CD4-positive, alpha-beta T cell treated with Interleukin-15 for 4 hours (primary cell): ENCODE results near the gene TCF7L2.
"Not testable (repeated sequence)": the region's sequence is repeated elsewhere in the genome, so short reads cannot be mapped to it uniquely, and the experiment has no call there.

ENCODE experiments used
- DNase-seq: peaks from one replicate; pipeline ENCODE4 v3.0.0-alpha.2; 2020; ENCODE audit warnings: low spot score

The TCF7L2 gene

DNA sequence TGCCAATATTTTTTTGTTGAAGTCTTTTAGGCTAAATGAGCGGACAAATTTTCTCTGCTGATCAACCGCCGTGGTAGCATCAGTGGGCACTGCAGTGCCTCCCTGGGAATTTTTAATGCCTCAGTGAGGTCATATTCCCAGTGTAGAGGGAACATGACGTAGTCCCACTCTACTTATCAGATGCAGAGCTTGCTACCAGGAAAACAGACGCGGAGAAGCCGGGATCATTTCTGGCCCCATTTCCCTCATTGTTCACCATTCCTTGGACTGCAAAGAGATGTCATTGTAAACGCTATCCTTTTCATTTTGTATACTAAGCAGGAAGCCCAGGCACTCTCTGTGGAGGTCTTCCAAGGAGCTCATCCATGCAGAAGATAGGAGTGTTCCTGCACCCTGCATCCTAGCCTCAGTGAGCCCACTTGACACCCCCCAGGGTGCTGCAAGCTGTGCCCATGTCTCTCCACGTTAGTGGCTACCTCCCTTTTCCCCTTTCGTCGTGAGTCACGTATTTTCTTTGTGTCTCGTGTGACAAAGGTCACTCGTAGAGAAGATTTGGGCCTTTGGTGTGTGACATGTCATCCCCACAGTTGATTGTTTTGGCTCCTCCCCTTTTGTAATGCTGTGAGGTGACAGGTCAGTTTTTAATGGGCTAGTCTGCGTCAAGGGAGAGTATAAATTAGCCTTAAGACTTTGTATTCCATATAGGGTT is 145.5 kb downstream of the TCF7L2 start:
- no peak for DNase-seq

GRCh38 chr10:113096128-113096996 is 146.3 kb downstream of the TCF7L2 start:
- no peak for DNase-seq

GRCh38 chr10:113097036-113097435 is 147.0 kb downstream of the TCF7L2 start:
- DNase-seq = no peak

DNA sequence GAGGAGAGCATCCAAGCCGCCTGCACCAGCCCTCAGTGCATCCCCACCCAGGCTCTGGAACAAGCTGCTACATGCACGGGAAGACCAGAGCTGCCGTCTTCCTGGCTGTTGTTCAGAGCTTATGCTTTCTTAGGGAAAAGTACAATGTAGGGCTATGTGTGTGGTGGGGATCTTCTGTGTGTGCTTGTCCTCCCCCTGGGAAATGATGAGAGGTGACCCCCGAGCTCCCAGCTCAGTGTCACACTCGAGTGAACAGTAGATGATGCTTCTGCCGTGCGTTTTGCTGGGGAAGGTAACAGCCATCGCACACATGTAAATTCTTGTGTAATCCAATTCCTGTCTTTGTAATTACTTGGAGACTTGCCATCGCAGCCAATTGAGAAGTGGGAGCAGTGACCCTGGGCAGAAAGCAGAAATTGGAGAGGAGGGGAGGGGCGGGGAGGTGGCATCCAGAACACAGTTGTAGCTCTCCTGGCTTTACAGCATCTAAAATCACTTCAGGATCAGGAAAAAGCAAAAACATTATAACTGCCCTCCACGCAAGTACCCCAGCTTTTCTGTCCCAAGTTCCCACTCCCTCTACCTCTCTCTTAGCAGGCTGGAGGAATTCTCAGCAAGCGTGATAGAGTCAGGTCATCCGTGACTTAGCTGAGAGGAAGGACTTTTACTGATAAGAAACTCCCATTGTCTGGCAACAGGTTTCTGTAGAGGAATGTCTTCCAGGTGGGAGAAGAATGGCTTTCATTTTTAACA is 149.6 kb downstream of the TCF7L2 start:
- no peak for DNase-seq

DNA sequence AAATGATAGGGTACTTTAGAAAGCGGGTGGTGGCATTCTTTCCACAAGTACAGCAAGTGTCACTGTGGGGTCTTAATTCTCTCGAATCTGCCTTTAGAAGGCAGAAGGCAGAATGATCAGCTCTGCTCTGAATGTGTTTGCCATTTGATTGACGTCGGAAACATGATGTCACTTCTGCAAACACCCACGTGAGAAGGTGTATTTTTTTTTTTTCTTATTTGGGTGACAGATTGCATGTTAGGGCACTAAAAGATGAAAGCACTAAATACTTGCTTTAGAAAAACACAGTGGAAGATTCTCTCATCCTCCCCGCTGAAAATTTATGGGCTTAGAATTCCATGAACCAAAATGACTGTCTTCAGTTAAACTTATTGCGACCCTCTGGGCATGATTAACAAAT is 150.2 kb downstream of the TCF7L2 start:
- no peak for DNase-seq

DNA sequence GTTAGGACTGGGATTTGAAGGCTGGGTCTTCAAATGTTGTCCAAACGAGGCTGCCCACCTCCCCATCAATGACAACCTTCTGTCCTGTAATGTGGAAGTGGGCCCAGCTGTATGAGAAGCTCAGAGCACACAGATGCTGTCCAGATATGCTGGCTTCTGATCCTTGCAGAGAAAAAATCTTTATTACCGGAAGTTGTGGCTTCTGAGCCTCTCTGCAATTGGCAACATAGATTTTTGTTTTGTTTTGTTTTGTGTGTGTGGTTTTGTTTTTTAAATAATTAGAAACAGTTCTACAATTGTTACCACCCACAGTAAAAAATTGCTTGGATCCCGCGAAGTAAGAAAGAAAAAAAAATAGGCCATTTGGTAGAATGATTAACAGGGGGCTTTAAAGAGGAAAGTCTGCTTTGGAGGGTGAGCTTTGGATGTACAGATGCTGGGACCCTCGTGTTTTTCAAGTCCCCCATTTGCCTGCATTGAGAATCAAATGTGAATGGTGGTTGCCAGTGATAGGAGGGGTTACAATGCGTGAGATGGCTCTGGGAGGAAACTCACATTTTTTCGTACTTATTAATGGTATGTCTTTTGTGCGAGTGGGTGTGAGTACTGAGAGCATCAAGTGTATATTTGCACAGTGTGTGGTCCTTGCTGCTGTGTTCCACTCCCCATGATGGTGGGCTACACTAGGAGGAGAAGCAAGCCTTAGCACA is 153.2 kb downstream of the TCF7L2 start:
- DNase-seq = no peak

DNA sequence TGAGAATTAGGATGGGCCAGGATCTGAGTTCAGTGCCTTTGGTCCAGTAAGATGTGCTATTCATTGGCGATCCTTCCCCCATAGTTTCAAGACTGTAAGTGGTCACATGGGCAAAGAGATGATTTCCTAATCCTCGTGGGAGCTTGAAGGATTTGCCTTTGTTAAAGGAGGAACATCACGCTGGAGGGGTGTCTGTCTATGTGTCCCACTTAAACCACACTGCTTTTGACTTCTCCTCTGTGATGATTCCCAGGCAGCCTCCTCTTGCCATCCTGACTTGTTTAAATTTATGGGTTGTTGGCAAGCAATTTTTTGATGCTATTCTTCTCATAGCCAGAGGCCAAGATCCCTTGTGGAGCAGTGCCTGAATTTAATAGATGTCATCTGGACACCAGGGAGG is 154.0 kb downstream of the TCF7L2 start:
- no peak for DNase-seq

DNA sequence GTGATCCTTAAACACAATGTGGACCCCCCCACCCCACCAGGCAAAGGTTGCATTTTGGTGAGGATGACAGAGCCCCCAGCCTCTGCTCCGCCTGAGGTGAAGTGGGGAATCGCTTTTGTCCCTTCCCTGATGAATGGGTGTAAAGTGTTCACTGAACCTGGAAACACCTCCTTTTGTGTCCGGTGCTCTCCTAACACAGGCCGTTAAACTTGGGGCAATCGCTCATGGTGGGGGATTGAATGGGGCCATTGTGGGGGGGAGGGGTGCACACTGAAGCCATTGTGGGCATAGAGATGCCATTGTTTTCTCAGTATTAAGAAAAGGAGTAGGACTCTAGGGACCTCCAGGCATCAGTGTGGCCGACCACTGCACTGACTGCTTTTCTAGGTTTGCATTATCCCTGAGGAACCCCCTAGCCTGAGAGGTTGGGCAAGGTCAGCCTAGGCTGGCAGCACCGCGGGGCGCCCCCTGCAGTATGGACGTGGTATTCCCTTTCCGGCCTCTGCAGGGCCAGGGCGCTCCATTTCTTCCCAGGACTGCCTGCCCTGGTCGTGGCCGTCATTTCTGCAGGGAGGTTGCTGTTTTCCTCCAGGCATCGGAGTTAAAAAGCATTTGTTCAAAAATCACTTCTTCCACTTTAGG is 158.3 kb downstream of the TCF7L2 start:
- no peak for DNase-seq

DNA sequence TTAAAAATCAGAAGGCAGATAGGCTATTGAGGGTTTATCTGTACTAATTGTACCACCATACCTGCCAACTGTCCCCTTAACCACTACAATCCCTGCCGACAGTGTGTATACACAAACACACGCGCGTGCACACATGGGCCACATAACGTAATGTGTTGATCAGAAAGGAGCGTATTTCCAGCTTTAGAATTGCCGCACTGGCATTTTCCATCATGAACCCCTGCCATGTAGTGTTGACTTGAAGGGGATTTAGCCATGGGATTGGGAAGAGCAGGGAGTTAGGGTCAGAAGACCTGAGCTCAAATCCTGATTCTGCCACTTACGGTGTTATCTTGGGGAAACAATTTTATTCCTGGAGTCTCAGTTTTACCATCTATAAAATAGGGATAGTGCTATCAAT is 158.9 kb downstream of the TCF7L2 start:
- DNase-seq = no peak

DNA sequence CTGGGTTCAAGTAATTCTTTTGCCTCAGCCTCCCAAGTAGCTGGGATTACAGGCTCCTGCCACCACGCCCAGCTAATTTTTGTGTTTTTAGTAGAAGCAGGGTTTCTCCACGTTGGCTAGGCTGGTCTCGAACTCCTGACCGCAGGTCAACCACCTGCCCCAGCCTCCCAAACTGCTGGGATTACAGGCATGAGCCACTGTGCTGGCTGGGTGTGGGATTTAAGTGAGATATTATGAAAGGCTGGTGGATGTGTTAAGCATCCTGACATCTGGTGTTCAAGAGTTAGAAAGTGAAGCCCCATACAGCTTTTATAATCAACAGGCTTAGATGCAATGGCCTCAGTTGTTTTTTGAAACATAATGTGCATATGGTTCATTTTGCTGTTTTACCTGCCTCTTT is 159.4 kb downstream of the TCF7L2 start:
- not testable (repeated sequence) for DNase-seq

DNA sequence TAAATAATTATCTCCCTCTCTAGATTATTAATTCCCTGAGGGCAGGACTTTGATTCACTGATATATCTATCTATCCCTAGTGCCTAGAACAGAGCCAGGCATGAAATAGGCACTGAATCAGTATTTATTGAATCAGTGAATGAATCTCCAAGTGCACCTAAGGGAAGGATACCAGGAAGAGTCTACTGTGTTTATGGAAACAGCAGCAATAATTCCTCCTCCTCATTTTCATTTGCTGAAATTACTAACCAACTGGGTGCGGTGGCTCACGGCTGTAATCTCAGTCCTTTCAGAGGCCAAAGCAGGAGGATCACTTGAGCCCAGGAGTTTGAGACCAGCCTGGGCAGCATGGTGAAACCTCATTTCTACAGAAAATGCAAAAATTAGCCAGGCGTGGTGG is 161.2 kb downstream of the TCF7L2 start:
- no peak for DNase-seq

DNA sequence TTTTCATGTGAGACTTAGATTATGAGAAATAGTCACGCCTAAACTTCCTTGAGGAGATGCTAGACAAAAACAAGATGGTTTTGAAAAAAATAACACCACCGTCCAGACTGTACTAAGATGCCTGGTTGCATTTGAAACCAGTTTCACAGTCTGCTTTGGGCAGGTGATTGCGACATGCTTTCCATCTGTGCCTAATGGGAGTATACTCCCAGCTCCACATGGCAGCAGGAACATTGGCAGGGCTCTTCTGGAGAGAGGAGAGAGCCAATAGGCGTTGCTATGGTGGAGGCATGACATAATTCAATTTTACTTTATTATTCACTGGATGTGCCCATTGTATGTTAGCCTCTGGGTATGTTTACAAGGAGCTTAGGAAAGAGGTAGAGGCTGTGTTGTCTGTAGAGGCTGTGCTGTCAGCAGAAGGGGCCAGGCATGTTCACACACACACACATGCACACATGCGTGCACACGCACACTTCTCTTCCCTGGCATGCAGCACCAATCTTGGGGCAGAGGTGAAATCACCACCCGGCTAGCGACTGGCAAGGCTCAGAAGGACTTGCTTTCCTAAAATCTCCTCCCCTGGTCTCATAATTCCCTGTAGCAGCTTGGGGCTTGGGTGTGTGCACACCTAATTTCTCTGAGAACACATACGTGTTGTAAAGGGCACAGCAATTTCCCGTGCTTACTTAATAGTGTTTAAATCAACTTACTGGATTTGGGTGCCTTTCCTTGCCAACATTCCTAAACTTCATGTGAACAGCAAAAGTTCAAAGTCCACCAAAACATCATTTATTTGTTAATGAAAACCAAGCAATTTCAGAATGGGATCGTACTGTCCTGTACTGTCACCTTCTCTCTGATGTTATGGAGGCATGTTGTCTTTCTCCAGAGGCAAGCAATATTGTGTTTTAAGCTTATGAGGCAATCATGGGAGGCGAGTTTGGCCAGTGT is 162.1 kb downstream of the TCF7L2 start:
- DNase-seq = no peak

GRCh38 chr10:113113241-113113640 is 163.2 kb downstream of the TCF7L2 start:
- no peak for DNase-seq

DNA sequence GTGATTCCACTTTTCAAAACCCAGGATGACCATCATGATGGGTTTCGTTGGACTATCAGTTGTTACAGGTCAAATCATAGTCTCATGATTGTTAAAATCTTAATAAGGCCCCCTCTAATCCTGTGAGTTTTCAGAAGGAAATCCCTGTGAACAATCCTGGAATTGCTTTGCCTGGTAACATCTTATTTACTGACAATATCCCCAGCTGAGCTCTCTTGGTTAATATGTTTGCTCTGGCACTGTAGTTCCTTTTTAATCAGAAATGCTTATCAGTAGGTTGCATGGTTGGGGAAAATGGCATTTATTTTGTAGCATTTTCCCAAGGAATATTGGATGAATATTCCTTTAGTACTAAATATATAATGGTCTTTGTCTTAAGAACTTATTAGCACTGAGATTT is 163.9 kb downstream of the TCF7L2 start:
- DNase-seq = no peak

DNA sequence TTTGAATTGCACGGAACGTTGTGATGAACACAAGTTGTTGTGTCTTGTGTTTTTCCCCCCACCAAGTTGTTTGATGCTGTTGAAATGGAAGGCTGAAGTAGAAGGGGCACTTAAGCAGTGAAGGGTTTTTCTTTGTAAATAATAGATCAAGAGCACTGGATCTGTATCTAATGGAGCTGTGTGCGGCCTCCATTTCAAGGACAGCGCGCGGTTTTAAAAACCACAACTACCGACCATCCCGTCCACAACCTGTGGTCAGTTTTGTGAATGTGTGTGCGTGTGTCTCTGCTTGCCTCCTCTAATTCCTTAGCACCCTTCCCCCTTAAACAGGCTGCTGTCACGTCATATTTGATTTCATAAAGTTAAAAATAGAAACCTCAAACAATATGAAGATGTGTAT is 165.5 kb downstream of the TCF7L2 start:
- DNase-seq = no peak

DNA sequence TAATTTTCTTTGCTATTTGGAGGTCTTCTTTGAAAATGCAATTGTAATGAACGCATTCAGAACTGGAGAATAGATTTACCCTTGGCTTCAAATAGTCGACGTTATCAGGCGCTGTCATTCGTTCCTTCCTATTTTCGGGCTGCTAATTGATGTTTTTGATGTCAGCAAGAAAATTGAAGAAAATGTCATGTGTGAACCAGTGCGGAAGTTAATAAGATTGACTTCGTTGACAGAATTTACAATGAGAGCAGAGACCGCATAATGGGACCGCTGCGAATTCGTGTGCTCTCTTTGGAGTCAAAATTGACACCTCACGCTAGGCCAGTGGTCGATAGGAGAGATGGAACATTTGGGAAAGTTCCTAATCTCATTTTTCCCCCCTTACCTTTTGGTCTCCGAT is 168.8 kb downstream of the TCF7L2 start:
- DNase-seq = no peak

GRCh38 chr10:113119801-113120200 is 169.8 kb downstream of the TCF7L2 start:
- DNase-seq = no peak

DNA sequence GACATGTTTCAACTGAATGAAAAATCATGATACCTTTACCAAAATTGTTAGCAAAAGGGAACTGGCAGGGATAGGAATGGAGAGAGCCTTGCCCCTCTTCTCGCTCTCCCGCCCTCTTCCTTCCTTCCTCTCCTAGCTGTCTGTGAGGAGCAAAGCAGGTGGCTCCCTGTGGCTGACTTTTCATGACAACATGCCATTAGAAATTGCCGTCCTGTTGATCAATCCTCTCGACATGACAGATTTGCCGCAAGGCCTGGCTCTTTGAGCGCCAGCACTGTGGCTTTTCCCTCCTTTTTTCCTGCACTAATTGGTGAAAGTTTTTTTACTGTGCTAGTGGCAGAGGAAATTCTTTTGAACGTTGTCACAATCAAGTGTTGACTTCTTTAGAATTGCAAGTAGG is 171.1 kb downstream of the TCF7L2 start:
- DNase-seq = no peak

DNA sequence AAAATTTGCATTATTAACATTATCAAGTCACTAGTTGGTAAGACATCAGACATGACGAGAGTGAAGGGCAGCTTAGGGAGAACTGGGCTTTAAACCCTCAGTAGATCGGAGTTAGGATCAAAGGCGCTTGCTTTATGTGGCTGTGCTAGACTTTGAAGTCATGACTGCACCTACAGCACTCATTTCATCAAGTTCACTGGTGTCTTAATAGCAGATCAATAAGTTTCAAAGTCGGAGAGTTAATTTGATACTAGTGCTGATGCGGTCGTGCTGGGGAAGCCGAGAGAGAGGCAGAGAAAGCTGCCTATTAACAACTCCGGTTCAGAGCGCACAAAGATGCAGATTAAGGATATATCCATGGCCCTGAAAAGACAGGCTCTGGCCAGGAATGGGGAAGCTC is 172.9 kb downstream of the TCF7L2 start:
- DNase-seq = no peak

GRCh38 chr10:113124724-113125123 is 174.7 kb downstream of the TCF7L2 start:
- DNase-seq = no peak

DNA sequence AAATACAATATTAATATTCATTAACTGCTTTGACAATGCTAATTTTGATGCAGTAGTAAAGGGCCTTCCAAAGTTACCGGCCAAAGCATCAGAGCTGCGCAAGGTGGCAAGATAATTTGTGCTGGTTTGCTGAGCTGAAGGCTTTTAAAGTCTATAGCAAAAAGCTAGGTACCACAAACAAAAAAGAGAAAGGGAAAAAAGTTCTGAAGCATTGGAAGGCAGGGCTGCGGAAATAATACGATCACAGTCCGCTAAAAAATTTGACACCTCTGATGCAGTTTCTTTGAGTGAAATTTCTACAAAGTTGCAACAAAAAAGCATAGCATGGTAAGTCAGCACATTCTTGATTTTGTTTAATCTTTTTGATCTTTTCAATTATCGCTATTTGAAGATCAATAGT is 175.6 kb downstream of the TCF7L2 start:
- no peak for DNase-seq
